HEK293 (cell line): ENCODE results near the gene TMEM167A.

ENCODE experiments used
- CTCF ChIA-PET: fragments of 350-600 bp; formaldehyde crosslinking; extraction: SDS; loops from one replicate; lab custom pipeline; 2021; ENCODE audit warnings: antibody characterized with exemption; lab: Yijun Ruan, JAX
- POLR2A ChIA-PET: fragments of 300-600 bp; formaldehyde crosslinking; extraction: SDS; loops from one replicate; lab custom pipeline; 2020; ENCODE audit warnings: antibody characterized with exemption, inconsistent platforms; lab: Yijun Ruan, JAX
- H3K27ac ChIP-seq: fragments of 200-500 bp; sonication (Bioruptor generic); 2 replicates; pipeline ENCODE4 v1.5.1; 2014; ENCODE audit warnings: low read depth, low read length, control low read depth, inconsistent platforms; ENCODE audit errors: extremely low read depth
- H3K36me3 ChIP-seq, 2 experiments: fragments of 200-500 bp in 1 of 2; sonication (Bioruptor generic) in 1 of 2; 1 replicate in 1 of 2; 2 replicates in 1 of 2; pipeline ENCODE4 v1.5.1; 2014 to 2017; ENCODE audit warnings: inconsistent platforms in 2 of 2, low read length in 2 of 2; ENCODE audit not compliant: control insufficient read depth in 2 of 2, insufficient read depth in 1 of 2
- H3K4me1 ChIP-seq: fragments of 200-500 bp; sonication (Bioruptor generic); 2 replicates; pipeline ENCODE4 v1.5.1; 2014; ENCODE audit warnings: mild to moderate bottlenecking, low read length, inconsistent platforms; ENCODE audit not compliant: control insufficient read depth, insufficient read depth
- H3K4me3 ChIP-seq: 2 replicates; pipeline ENCODE4 v1.5.1; 2011; ENCODE audit warnings: low read depth, mild to moderate bottlenecking, control low read depth, low read length, moderate library complexity
- H3K9me3 ChIP-seq: fragments of 200-500 bp; sonication (Bioruptor generic); 2 replicates; pipeline ENCODE4 v1.5.1; 2014; ENCODE audit warnings: low read depth, low read length, inconsistent platforms; ENCODE audit not compliant: control insufficient read depth, insufficient read depth
- BCL6B ChIP-seq: fragments of 450-650 bp; formaldehyde crosslinking; IDR thresholded peaks from 2 replicates; pipeline ENCODE4 v1.5.1; 2017; ENCODE audit warnings: missing biosample characterization, missing genetic modification characterization
- GLI2 ChIP-seq: fragments of 450-650 bp; formaldehyde crosslinking; IDR thresholded peaks from 2 replicates; pipeline ENCODE4; 2017; ENCODE audit warnings: missing biosample characterization, missing genetic modification characterization, low read depth, borderline replicate concordance
- GLI4 ChIP-seq: fragments of 450-650 bp; formaldehyde crosslinking; IDR thresholded peaks from 2 replicates; pipeline ENCODE4 v1.5.1; 2016; ENCODE audit warnings: missing biosample characterization, missing genetic modification characterization
- GLIS1 ChIP-seq: fragments of 450-650 bp; formaldehyde crosslinking; IDR thresholded peaks from 2 replicates; pipeline ENCODE4 v1.5.1; 2016; ENCODE audit warnings: missing biosample characterization, missing genetic modification characterization
- HOXD13 ChIP-seq: sonication (generic); formaldehyde crosslinking; IDR thresholded peaks from 2 replicates; pipeline ENCODE4 v1.8.0; 2022; ENCODE audit warnings: missing genetic modification reagents, borderline replicate concordance
- IKZF3 ChIP-seq: fragments of 450-650 bp; IDR thresholded peaks from 2 replicates; pipeline ENCODE4 v1.5.0; 2018; ENCODE audit warnings: missing biosample characterization, mild to moderate bottlenecking, missing genetic modification characterization, moderate library complexity
- SCRT2 ChIP-seq: fragments of 450-650 bp; formaldehyde crosslinking; IDR thresholded peaks from 2 replicates; pipeline ENCODE4 v1.5.1; 2016; ENCODE audit warnings: missing biosample characterization, missing genetic modification characterization
- ZBTB6 ChIP-seq: fragments of 450-650 bp; formaldehyde crosslinking; IDR thresholded peaks from 2 replicates; pipeline ENCODE4 v1.5.1; 2017; ENCODE audit warnings: missing biosample characterization, missing genetic modification characterization
- ZBTB8A ChIP-seq: fragments of 450-650 bp; formaldehyde crosslinking; IDR thresholded peaks from 2 replicates; pipeline ENCODE4 v1.5.1; 2016; ENCODE audit warnings: missing biosample characterization, missing genetic modification characterization
- ZNF223 ChIP-seq: fragments of 450-650 bp; formaldehyde crosslinking; IDR thresholded peaks from 2 replicates; pipeline ENCODE4 v1.5.1; 2016; ENCODE audit warnings: missing biosample characterization, missing genetic modification characterization
- ZNF24 ChIP-seq: fragments of 450-650 bp; formaldehyde crosslinking; IDR thresholded peaks from 2 replicates; pipeline ENCODE4 v1.5.1; 2016; ENCODE audit warnings: missing biosample characterization, missing genetic modification characterization
- ZNF248 ChIP-seq: fragments of 450-650 bp; formaldehyde crosslinking; IDR thresholded peaks from 2 replicates; pipeline ENCODE4 v1.5.1; 2017; ENCODE audit warnings: missing biosample characterization, missing genetic modification characterization
- ZNF266 ChIP-seq: fragments of 450-650 bp; formaldehyde crosslinking; IDR thresholded peaks from 2 replicates; pipeline ENCODE4 v1.5.1; 2016; ENCODE audit warnings: missing biosample characterization, missing genetic modification characterization, low read depth
- ZNF362 ChIP-seq: fragments of 450-650 bp; formaldehyde crosslinking; IDR thresholded peaks from 2 replicates; pipeline ENCODE4 v1.5.1; 2016; ENCODE audit warnings: missing biosample characterization, missing genetic modification characterization
- ZNF394 ChIP-seq: fragments of 450-650 bp; formaldehyde crosslinking; IDR thresholded peaks from 2 replicates; pipeline ENCODE4 v1.5.1; 2016; ENCODE audit warnings: missing biosample characterization, missing genetic modification characterization, mild to moderate bottlenecking, moderate library complexity, borderline replicate concordance
- ZNF530 ChIP-seq: fragments of 450-650 bp; formaldehyde crosslinking; IDR thresholded peaks from 2 replicates; pipeline ENCODE4 v1.5.1; 2016; ENCODE audit warnings: low read depth, missing biosample characterization, missing genetic modification characterization
- ZNF791 ChIP-seq: fragments of 450-650 bp; formaldehyde crosslinking; IDR thresholded peaks from 2 replicates; pipeline ENCODE4 v1.5.1; 2016; ENCODE audit warnings: missing biosample characterization, missing genetic modification characterization
- ZNF830 ChIP-seq: fragments of 450-650 bp; IDR thresholded peaks from 2 replicates; pipeline ENCODE4 v1.5.0; 2018; ENCODE audit warnings: missing biosample characterization, missing genetic modification characterization, low read depth, mild to moderate bottlenecking, moderate library complexity
- ZNF843 ChIP-seq: fragments of 450-650 bp; formaldehyde crosslinking; IDR thresholded peaks from 2 replicates; pipeline ENCODE4 v1.5.1; 2016; ENCODE audit warnings: missing biosample characterization, missing genetic modification characterization
- ZSCAN18 ChIP-seq: fragments of 450-650 bp; formaldehyde crosslinking; IDR thresholded peaks from 2 replicates; pipeline ENCODE4 v1.5.1; 2016; ENCODE audit warnings: missing biosample characterization, missing genetic modification characterization
- ZSCAN23 ChIP-seq: fragments of 450-650 bp; formaldehyde crosslinking; IDR thresholded peaks from 2 replicates; pipeline ENCODE4 v1.5.1; 2016; ENCODE audit warnings: missing biosample characterization, missing genetic modification characterization
- ZSCAN30 ChIP-seq: fragments of 450-650 bp; IDR thresholded peaks from 2 replicates; pipeline ENCODE4 v1.5.1; 2018; ENCODE audit warnings: missing biosample characterization, mild to moderate bottlenecking, missing genetic modification characterization, moderate library complexity
- ZXDB ChIP-seq: fragments of 450-650 bp; formaldehyde crosslinking; IDR thresholded peaks from 2 replicates; pipeline ENCODE4 v1.5.1; 2016; ENCODE audit warnings: missing biosample characterization, missing genetic modification characterization
- TF ChIP-seq, protein P1 (sequence below): fragments of 450-650 bp; formaldehyde crosslinking; IDR thresholded peaks from 2 replicates; pipeline ENCODE4 v1.5.1; 2016; ENCODE audit warnings: missing biosample characterization, missing genetic modification characterization
- TF ChIP-seq, protein P2 (sequence below): fragments of 450-650 bp; IDR thresholded peaks from 2 replicates; pipeline ENCODE4 v1.5.1; 2018; ENCODE audit warnings: missing biosample characterization, missing genetic modification characterization
- TF ChIP-seq, protein P3 (sequence below): fragments of 450-650 bp; formaldehyde crosslinking; IDR thresholded peaks from 2 replicates; pipeline ENCODE4 v1.5.1; 2016; ENCODE audit warnings: missing biosample characterization, missing genetic modification characterization

The TMEM167A gene

GRCh38 chr5:83099001-83099400 lies 21.8 kb upstream of the TMEM167A start (continued):
- TF ChIP-seq ZNF24 (tag by site-specific recombination), result no peak
- 0 out of 2 replicates have a peak, but pooled peaks have one; percentile 30 for TF ChIP-seq ZNF362 (tag by site-specific recombination)
- TF ChIP-seq ZSCAN18 (tag by site-specific recombination), result no peak
- TF ChIP-seq, protein P1, sequence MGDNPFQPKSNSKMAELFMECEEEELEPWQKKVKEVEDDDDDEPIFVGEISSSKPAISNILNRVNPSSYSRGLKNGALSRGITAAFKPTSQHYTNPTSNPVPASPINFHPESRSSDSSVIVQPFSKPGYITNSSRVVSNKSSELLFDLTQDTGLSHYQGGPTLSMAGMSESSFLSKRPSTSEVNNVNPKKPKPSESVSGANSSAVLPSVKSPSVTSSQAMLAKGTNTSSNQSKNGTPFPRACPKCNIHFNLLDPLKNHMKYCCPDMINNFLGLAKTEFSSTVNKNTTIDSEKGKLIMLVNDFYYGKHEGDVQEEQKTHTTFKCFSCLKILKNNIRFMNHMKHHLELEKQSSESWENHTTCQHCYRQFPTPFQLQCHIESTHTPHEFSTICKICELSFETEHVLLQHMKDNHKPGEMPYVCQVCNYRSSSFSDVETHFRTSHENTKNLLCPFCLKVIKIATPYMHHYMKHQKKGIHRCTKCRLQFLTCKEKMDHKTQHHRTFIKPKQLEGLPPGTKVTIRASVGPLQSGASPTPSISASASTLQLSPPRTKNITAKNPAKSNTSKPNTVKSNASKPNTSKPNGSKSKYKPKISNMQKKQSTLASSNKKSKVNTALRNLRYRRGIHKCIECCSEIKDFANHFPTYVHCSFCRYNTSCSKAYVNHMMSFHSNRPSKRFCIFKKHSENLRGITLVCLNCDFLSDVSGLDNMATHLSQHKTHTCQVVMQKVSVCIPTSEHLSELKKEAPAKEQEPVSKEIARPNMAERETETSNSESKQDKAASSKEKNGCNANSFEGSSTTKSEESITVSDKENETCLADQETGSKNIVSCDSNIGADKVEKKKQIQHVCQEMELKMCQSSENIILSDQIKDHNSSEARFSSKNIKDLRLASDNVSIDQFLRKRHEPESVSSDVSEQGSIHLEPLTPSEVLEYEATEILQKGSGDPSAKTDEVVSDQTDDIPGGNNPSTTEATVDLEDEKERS, result no peak
- TF ChIP-seq ZNF530 (tag by site-specific recombination), result no peak
- no peak for TF ChIP-seq ZBTB6 (tag by site-specific recombination)
- TF ChIP-seq ZXDB (tag by site-specific recombination), result peak; percentile 69
- no peak for TF ChIP-seq BCL6B (tag by site-specific recombination)
- no peak for TF ChIP-seq ZSCAN30 (tag by site-specific recombination)
- TF ChIP-seq ZNF843 (tag by site-specific recombination), result peak; percentile 69
- TF ChIP-seq, protein P2, sequence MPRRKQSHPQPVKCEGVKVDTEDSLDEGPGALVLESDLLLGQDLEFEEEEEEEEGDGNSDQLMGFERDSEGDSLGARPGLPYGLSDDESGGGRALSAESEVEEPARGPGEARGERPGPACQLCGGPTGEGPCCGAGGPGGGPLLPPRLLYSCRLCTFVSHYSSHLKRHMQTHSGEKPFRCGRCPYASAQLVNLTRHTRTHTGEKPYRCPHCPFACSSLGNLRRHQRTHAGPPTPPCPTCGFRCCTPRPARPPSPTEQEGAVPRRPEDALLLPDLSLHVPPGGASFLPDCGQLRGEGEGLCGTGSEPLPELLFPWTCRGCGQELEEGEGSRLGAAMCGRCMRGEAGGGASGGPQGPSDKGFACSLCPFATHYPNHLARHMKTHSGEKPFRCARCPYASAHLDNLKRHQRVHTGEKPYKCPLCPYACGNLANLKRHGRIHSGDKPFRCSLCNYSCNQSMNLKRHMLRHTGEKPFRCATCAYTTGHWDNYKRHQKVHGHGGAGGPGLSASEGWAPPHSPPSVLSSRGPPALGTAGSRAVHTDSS (tag by site-specific recombination), result no peak
- TF ChIP-seq ZNF248 (tag by site-specific recombination), result no peak

DNA sequence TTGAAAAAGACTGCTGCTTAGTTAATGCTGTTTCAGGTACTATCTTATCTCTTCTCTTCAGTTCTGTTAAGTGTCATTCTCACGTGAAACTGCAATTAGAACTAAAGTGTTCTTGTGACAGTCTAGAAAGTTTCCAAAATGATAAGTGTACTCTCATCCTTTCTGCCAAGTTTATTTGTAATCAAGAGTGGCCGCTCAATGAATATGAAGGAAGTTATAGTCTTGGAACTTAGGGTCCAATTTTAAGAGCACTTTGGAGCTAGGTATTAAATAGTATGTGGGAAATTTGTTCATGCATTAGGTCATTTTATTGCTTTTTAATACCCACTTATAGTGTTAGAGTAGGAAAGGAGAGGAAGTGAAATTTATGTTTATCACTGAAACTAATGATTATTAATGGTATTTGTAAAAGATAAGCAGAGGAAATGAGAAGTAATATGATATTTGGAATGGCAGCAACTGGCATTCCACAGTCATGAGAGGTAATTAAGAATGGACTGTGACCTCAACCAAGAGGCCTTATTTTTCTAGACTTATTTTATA lies 20.6 kb upstream of the TMEM167A start:
- Histone ChIP-seq H3K4me1 (peaks cover 29% of the 10 kb centered on the region), H3K36me3 (no peaks in the 10 kb centered on the region), H3K4me3 (no peak overlapping the region), H3K9me3 (no peaks in the 10 kb centered on the region), H3K27ac (no peak overlapping the region)
- ChIA-PET POLR2A (no interaction called here), CTCF (no interaction called here)
- TF ChIP-seq HOXD13 (CRISPR knock-in tag), result 0 out of 2 replicates have a peak, but pooled peaks have one; percentile 34
- peak; percentile 87 for TF ChIP-seq SCRT2
- TF ChIP-seq, protein P3, sequence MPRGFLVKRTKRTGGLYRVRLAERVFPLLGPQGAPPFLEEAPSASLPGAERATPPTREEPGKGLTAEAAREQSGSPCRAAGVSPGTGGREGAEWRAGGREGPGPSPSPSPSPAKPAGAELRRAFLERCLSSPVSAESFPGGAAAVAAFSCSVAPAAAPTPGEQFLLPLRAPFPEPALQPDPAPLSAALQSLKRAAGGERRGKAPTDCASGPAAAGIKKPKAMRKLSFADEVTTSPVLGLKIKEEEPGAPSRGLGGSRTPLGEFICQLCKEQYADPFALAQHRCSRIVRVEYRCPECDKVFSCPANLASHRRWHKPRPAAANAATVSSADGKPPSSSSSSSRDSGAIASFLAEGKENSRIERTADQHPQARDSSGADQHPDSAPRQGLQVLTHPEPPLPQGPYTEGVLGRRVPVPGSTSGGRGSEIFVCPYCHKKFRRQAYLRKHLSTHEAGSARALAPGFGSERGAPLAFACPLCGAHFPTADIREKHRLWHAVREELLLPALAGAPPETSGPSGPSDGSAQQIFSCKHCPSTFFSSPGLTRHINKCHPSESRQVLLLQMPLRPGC (tag by site-specific recombination), result peak; percentile 93
- TF ChIP-seq ZNF266 (tag by site-specific recombination), result no peak
- no peak for TF ChIP-seq ZNF791
- TF ChIP-seq GLI2, result peak; percentile 90
- peak; percentile 90 for TF ChIP-seq IKZF3
- peak; percentile 47; the same call in 1 of the 2 replicates for TF ChIP-seq GLIS1 (tag by site-specific recombination)
- TF ChIP-seq ZSCAN23, result peak; percentile 99
- no peak for TF ChIP-seq ZNF830 (tag by site-specific recombination)
- TF ChIP-seq ZNF394 (tag by site-specific recombination), result peak; percentile 90
- no peak for TF ChIP-seq ZNF223
- TF ChIP-seq ZBTB8A, result peak; percentile 62; the same call in 1 of the 2 replicates
- peak; percentile 92 for TF ChIP-seq GLI4
